ENCODE measurements around the gene ODC1. TPM values are rescaled to one million over a fixed set of nuclear protein-coding genes. Genes with fewer than 3 reads are reported as not detected.

Gene ODC1
- polyA plus RNA-seq, 1 experiment, result 86.9 TPM

DNA sequence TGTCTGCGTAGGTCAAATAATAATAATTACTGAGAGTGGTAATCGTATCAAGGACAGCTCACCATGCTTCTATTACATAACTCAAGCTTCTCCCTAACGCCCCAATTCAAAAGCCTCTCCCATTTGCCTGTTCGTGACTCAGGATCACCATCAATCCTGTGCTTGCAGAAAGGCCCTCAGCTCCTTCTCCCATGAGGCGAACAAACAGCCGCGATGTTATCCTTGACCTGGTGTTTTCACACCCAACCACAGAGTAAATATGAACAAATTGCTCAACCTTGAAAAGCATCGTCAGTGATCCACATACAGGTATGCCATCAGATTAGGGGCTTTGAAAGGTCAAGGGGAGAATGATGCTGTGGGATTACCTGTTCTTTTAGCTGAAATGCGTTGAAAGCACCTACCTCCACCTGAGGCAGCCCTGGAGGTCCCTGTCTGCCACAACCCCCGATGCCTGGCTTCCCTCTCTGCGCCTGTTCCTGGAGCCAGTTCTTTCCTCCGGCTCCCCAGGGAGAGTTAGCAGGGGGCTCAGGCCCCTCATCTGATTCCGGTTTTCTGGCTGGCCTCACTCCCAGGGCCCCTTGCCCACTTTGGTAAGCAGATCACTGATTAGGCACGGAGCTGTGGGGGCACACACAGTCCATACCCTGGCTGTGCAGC, 39.1 kb upstream of the ODC1 start:
- Histone ChIP-seq H3K36me3 (ENCODE audit: control insufficient read depth, insufficient read depth, low read length) (no peaks in the 10 kb centered on the region), H3K4me3 (ENCODE audit: low read depth, low read length) (no peak overlapping the region), H3K27me3 (ENCODE audit: control insufficient read depth, insufficient read depth, low read length) (peaks cover 18% of the 10 kb centered on the region)
- CTCF ChIA-PET, result interaction anchor here (0.9 kb wide), 1 partner anchor 11 kb away, joined by 3 read pairs; no protein-coding TSS in a partner anchor
- TF ChIP-seq, protein P1, sequence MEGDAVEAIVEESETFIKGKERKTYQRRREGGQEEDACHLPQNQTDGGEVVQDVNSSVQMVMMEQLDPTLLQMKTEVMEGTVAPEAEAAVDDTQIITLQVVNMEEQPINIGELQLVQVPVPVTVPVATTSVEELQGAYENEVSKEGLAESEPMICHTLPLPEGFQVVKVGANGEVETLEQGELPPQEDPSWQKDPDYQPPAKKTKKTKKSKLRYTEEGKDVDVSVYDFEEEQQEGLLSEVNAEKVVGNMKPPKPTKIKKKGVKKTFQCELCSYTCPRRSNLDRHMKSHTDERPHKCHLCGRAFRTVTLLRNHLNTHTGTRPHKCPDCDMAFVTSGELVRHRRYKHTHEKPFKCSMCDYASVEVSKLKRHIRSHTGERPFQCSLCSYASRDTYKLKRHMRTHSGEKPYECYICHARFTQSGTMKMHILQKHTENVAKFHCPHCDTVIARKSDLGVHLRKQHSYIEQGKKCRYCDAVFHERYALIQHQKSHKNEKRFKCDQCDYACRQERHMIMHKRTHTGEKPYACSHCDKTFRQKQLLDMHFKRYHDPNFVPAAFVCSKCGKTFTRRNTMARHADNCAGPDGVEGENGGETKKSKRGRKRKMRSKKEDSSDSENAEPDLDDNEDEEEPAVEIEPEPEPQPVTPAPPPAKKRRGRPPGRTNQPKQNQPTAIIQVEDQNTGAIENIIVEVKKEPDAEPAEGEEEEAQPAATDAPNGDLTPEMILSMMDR (IDR thresholded peaks at IDR 0.05; ENCODE audit: insufficient read depth, low read depth, low read length), result no peak
- POLR2A ChIA-PET, result no interaction called here
- no peak for DNase-seq (ENCODE audit: low read depth)

DNA sequence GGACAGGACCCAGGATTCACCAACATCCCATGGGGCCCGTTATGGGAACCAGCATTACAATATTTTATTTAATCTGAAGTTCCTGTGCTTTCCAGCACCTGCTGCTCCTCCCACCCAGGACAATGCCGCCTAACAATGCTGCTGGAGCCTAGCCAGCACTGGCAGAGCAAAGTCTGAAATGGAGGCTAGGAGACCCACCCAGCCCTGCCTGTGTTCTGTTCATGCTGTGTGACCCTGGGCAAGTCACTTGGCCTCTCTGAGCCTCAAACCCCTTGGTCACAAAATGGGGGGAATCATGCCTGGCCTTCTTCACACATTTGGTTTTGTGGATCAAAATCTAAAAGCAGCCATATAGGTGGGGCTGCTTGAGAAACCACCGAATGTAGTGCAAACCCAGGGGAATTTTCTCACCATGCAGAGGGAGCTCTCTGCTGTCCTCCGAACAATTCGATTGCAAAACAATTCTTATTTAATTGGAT, 38.5 kb upstream of the ODC1 start:
- ChIA-PET POLR2A (no interaction called here), CTCF (interaction anchor here (0.9 kb wide), 1 partner anchor 11 kb away, joined by 3 read pairs; no protein-coding TSS in a partner anchor)
- peaks cover 24% of the 10 kb centered on the region for H3K27me3 ChIP-seq (ENCODE audit: control insufficient read depth, insufficient read depth, low read length)

DNA sequence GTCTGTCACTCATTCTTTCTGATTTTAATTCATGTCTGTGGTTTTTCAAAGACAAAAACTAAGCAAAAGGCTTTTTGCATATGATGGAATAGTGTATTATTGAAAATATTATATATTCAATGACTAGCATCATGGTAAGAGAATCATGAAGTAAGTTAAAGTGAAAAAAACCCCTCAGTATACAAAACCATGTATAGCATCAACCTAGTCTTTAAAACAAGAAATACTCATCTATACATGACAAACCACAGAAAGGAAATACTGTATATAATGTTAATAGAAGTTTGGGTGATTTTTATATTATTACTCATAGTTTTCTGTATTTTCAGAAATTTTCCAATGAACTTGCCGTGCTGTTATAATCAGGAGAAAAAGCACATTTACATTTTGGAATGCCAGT, 38.0 kb upstream of the ODC1 start:
- Histone ChIP-seq H3K36me3 (ENCODE audit: control insufficient read depth, insufficient read depth, low read length) (no peaks in the 10 kb centered on the region), H3K27me3 (ENCODE audit: control insufficient read depth, insufficient read depth, low read length) (peaks cover 28% of the 10 kb centered on the region), H3K4me3 (ENCODE audit: low read depth, low read length) (no peak overlapping the region)
- TF ChIP-seq, protein P1 (IDR thresholded peaks at IDR 0.05; ENCODE audit: insufficient read depth, low read depth, low read length), result no peak
- ChIA-PET POLR2A (no interaction called here), CTCF (no interaction called here)
- no peak for DNase-seq (ENCODE audit: low read depth)

More for the DNA sequence above, 38.5 kb upstream of the ODC1 start:
- no peaks in the 10 kb centered on the region for H3K36me3 ChIP-seq (ENCODE audit: control insufficient read depth, insufficient read depth, low read length)
- DNase-seq (ENCODE audit: low read depth), result no peak
- TF ChIP-seq, protein P1 (IDR thresholded peaks at IDR 0.05; ENCODE audit: insufficient read depth, low read depth, low read length), result no peak
- no peak overlapping the region for H3K4me3 ChIP-seq (ENCODE audit: low read depth, low read length)

DNA sequence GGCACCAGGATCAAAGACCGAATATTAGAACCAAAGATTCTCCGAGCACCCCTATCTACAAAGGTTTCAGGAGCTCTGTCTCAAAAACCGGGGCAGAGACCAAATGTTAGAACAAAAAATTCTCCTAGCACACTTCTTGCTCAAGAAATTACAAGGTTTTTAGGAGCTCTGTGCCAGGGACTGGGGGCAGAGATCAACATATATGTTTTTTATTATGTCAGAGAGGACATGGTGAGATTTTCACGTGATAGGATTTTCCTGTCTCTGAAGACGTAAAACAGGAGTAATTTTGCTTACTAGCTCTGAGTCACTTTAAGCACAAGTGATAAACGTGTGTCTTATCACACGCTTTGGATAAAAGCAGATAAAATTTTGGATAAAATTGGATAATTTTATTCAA, 34.8 kb upstream of the ODC1 start:
- Histone ChIP-seq H3K36me3 (ENCODE audit: control insufficient read depth, insufficient read depth, low read length) (no peaks in the 10 kb centered on the region), H3K27me3 (ENCODE audit: control insufficient read depth, insufficient read depth, low read length) (peaks cover 28% of the 10 kb centered on the region), H3K4me3 (ENCODE audit: low read depth, low read length) (no peak overlapping the region)
- CTCF ChIA-PET, result interaction anchor here (0.6 to 1.1 kb wide), 3 partner anchors 10 to 750 kb away, joined by 3 to 5 read pairs (median 5); no protein-coding TSS in a partner anchor
- no peak for DNase-seq (ENCODE audit: low read depth)
- TF ChIP-seq, protein P1 (IDR thresholded peaks at IDR 0.05; ENCODE audit: insufficient read depth, low read depth, low read length), result no peak
- POLR2A ChIA-PET, result no interaction called here

DNA sequence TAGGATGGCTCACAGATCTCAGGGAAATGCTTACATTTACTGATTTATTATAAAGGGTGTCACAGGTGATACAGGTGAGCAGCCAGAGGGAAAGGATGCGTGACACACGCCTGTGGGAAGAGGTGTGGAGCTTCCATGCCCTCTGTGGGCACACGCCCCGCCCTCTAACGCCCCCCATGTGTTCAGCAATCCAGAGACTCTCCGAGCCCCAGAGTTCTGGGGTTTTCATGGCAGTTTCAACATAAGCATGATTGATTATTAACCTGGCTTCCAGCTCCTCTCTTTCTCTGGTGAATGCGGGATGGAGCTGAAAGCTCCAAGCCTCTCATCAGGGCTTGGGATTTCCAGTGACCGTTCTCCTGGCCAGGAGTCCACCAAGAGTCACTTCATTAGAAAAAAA, 34.3 kb upstream of the ODC1 start:
- TF ChIP-seq, protein P1 (IDR thresholded peaks at IDR 0.05; ENCODE audit: insufficient read depth, low read depth, low read length), result no peak
- DNase-seq (ENCODE audit: low read depth), result no peak
- no peaks in the 10 kb centered on the region for H3K36me3 ChIP-seq (ENCODE audit: control insufficient read depth, insufficient read depth, low read length)
- H3K27me3 ChIP-seq (ENCODE audit: control insufficient read depth, insufficient read depth, low read length), result peaks cover 26% of the 10 kb centered on the region
- CTCF ChIA-PET, result interaction anchor here (0.6 to 1.1 kb wide), 3 partner anchors 9 to 749 kb away, joined by 3 to 5 read pairs (median 5); no protein-coding TSS in a partner anchor
- no peak overlapping the region for H3K4me3 ChIP-seq (ENCODE audit: low read depth, low read length)
- POLR2A ChIA-PET, result no interaction called here
